AML-193 (cell line): Measurements from ENCODE around the gene JARID2.
A peak's percentile ranks its signal among the peaks of the same experiment; 100 is the strongest.

Source experiments
- DNase-seq, 2 experiments: peaks; one replicate each; lab custom pipeline; 2025; lab: John Stamatoyannopoulos, UW

JARID2 gene

GRCh38 chr6:15376900-15377487 lies 131.1 kb downstream of the JARID2 start:
- DNase-seq: no peak

GRCh38 chr6:15378272-15378671 lies 132.4 kb downstream of the JARID2 start:
- DNase-seq: no peak

- DNase-seq: no peak
Measured at GRCh38 chr6:15378866-15379265, 133.0 kb downstream of the JARID2 start.

GRCh38 chr6:15380351-15380750 lies 134.5 kb downstream of the JARID2 start:
- no peak for DNase-seq

GRCh38 chr6:15382089-15382488 lies 136.2 kb downstream of the JARID2 start:
- DNase-seq: no peak

GRCh38 chr6:15382712-15383111 lies 136.8 kb downstream of the JARID2 start:
- DNase-seq: no peak

- no peak for DNase-seq
Measured at GRCh38 chr6:15384901-15385300, 139.0 kb downstream of the JARID2 start.

GRCh38 chr6:15385521-15385920 lies 139.7 kb downstream of the JARID2 start:
- DNase-seq: no peak

- no peak for DNase-seq
Measured at GRCh38 chr6:15386110-15386755, 140.4 kb downstream of the JARID2 start.

- DNase-seq: no peak
Measured at GRCh38 chr6:15386756-15387112, 140.9 kb downstream of the JARID2 start.

- DNase-seq: no peak
Measured at GRCh38 chr6:15387118-15387517, 141.2 kb downstream of the JARID2 start.

- no peak for DNase-seq
Measured at GRCh38 chr6:15389084-15389764, 143.4 kb downstream of the JARID2 start.

- DNase-seq: peak in 1 of 2 experiments; percentile 54
Measured at GRCh38 chr6:15389765-15390723, 144.2 kb downstream of the JARID2 start.

GRCh38 chr6:15391500-15391899 lies 145.6 kb downstream of the JARID2 start:
- no peak for DNase-seq

- DNase-seq: no peak
Measured at GRCh38 chr6:15392182-15392581, 146.3 kb downstream of the JARID2 start.

- DNase-seq: no peak
Measured at GRCh38 chr6:15393605-15394004, 147.7 kb downstream of the JARID2 start.

GRCh38 chr6:15395087-15395486 lies 149.2 kb downstream of the JARID2 start:
- no peak for DNase-seq

- no peak for DNase-seq
Measured at GRCh38 chr6:15396808-15397207, 150.9 kb downstream of the JARID2 start.

- no peak for DNase-seq
Measured at GRCh38 chr6:15398633-15399275, 152.9 kb downstream of the JARID2 start.

- DNase-seq: no peak
Measured at GRCh38 chr6:15399641-15400470, 154.0 kb downstream of the JARID2 start.

GRCh38 chr6:15400572-15401004 lies 154.7 kb downstream of the JARID2 start:
- DNase-seq: no peak
